Stimulated activated CD4-positive, alpha-beta T cell treated with anti-CD3 and anti-CD28 coated beads, Interleukin-2, amount 100 ng/mL, for 48 hours (primary cell): ENCODE data around the gene CCDC137.
"Not testable (repeated sequence)": the region's sequence is repeated elsewhere in the genome, so short reads cannot be mapped to it uniquely, and the experiment has no call there.

Experiments used
- DNase-seq, 2 donors: peaks; one replicate each; pipeline ENCODE4 v3.0.0-alpha.2; 2020

Gene CCDC137

GRCh38 chr17:81651692-81652091 lies 14.8 kb upstream of the CCDC137 start:
- no peak for DNase-seq

DNA sequence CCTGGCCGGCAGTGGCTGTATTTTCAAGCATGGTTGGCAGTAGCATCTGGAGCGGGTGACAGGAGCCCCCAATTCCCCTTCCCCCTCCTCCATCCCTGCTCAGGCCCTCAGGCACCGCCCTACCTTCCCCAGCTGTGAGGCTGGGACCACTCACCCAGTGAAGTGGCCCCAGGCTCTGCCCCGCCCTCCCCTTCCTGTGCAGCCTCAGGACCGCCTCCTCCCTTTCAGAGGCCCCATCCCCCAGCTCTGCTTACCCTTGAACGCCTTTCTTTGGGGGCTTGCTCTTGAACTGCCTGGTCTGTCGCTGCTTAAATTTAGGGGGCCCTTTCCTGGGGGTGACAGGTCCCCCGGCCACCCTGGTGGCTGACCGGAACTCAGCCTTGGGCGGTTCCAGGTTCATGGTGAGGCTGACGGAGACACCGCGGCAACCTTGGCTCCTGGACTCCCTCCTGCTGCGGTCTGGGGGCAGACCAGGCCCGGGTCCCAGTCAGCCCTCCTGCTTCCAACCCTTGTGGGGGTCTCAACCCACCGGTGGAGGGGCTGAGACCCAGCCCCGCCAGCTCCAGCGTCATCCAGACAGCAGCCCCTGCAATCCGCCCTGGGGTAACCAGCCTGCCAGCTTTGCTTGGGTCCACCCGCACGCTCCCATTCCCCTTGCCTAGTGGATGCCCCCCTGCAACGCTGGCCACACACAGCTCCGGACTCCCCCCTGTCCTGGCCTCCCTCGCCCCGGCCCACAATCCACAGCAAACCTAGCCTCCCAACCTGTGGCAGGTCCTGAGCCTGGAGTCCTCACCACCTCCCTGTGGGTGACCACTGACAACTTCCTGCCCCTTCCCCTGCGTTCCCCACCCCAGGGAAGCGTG lies 13.4 kb upstream of the CCDC137 start:
- DNase-seq, result no peak

GRCh38 chr17:81655378-81656117 lies 11.0 kb upstream of the CCDC137 start:
- no peak for DNase-seq

GRCh38 chr17:81656118-81656743 lies 10.3 kb upstream of the CCDC137 start, which contains the start of gene PDE6G:
TSS of gene PDE6G (minus strand) at chr17:81656542. CDS start at chr17:81653305, 3,237 bp downstream.
- no peak for DNase-seq

DNA sequence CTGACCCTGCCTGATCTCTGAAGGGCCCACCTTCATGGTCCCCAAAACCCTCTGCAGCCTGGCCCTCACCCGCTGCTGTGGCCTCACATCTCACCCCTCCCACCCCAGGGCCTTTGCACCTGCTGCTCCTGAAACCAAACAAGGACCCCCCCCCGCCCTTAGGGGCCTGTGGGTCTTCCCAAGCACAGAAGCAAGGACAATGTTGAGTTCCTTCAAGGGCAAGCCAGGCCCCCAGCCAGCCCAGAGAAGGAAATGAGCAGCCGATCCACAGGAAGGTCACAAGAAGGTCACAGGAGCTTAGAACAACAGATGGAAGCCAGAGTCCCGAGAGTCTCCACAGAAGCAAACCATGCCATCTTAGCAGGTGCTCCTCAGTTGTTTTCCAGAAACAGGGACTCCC lies 9.7 kb upstream of the CCDC137 start:
- DNase-seq, result no peak

DNA sequence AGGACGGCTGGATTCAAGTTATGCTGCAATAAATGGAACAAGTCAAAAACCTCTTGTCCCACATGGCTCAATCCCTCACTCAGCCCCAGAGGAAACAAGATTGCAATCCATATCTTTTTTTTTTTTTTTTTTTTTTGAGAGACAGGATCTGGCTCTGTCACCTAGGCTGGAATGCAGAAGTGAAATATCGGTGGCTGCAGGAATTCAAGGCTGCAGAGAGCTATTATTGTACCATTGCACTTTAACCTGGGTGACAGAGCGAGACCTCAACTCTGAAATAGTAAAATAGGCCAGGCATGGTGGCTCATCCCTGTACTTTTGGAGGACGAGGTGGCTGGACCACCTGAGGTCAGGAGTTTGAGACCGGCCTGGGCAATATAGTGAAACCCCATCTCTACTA lies 7.5 kb upstream of the CCDC137 start:
- no peak for DNase-seq

GRCh38 chr17:81660441-81660840 lies 6.1 kb upstream of the CCDC137 start:
- DNase-seq, result no peak

DNA sequence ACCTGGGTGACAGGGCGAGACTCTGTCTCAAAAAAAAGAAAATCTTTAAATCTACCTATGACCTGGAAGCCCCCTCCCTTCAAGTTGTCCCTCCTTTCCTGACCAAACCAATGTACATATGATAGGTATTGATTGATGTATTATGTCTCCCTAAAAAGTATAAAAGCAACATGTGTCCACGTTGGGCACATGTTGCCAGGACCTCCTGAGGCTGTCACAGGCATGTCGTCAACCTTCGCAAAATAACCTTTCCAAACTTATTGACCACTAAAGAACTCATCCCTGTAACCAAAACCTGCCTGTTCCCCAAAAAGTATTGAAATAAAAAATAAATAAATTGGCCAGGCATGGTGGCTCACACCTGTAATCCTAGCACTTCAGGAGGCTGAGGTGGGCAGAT lies 4.5 kb upstream of the CCDC137 start:
- DNase-seq, result no peak

DNA sequence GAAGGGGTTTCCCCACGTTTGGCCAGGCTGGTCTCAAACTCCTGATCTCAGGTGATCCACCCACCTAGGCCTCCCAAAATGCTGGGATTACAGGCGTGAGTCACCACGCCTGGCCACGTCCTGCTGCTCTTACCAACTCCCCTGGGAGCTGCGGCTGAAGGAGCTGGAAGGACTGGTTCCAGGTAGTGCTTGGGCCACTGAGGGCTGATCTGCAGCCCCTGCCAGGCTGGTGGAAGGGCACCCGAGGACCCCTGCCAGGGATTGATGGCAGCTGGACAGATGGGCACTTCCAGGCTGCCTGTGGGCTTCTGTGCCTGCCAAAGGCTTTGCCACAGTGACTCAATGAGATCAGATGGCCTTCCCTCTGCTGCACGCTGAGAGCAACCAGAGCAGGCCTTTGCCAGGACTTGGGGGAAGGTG lies 2.5 kb upstream of the CCDC137 start:
- no peak for DNase-seq

GRCh38 chr17:81665205-81666091 lies 1.1 kb upstream of the CCDC137 start:
- peak; percentile 51 for DNase-seq

- DNase-seq, result no peak
Observed at GRCh38 chr17:81666092-81666341, 520 bp upstream of the CCDC137 start.

DNA sequence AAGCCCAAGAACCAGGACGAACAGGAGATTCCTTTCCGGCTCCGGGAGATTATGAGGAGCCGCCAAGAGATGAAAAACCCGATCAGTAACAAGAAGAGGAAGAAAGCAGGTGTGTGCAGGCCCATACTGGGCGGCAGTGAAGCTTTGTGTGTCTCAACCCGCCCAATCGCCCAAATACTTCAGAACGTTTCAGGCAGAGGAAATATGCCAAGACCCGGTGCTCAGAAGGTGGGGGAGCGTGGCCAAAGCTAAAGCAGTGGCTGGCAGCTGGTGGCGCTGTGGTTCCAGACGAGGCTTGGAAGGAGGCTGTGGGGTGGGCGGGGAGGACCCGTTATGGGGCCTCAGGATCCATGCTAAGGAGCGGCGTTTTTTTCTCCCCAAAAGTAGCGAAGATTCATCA lies 1.2 kb downstream of the CCDC137 start:
- DNase-seq, result no peak

DNA sequence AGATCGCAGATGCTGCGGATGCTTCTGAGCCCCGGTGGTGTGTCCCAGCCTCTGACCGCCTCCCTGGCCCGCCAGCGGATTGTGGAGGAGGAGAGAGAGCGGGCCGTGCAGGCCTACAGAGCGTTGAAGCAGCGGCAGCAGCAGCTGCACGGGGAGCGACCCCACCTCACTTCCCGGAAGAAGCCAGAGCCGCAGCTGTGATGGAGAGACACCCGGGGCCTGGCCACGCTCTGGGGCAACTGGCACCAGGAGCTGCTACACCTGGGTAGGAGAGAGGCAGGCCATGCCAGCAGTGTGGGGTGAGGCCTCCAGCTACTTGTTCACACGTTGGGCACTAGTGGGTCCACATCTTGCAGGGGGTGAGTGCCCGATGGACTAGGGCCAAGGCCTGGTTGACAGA lies 6.0 kb downstream of the CCDC137 start:
- DNase-seq, result no peak

- no peak for DNase-seq
Observed at GRCh38 chr17:81672954-81673353, 6.4 kb downstream of the CCDC137 start.

GRCh38 chr17:81673561-81674258 lies 7.2 kb downstream of the CCDC137 start:
- DNase-seq, result no peak

DNA sequence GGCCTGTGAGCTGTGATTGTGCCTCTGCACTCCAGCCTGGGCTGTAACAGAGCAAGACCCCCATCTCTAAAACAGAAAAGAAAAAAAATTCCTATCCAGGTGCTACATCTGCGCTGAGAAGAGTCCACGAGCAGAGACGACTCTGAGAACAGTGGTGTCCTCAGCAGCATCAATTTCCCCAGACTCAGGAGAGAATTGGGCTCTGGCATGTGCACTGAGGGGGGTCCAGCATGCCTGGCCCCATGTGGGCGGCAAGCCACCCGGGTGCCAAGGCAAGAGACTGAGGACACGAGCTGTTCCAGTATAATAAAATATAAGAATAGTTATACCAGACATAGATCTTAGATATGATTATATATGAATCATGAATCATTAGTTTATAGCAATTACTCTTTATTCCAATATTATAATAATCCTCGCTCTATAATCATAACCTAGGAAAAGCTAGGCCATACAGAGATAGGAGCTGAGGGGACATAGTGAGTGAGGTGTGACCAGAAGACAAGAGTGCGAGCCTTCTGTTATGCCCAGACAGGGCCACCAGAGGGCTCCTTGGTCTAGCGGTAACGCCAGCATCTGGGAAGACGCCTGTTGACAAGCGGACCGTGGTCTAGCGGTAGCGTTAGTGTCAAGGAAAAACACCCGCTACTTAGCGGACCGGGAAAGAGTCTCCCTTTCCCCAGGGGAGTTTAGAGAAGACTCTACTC lies 9.1 kb downstream of the CCDC137 start:
- not testable (repeated sequence) for DNase-seq

DNA sequence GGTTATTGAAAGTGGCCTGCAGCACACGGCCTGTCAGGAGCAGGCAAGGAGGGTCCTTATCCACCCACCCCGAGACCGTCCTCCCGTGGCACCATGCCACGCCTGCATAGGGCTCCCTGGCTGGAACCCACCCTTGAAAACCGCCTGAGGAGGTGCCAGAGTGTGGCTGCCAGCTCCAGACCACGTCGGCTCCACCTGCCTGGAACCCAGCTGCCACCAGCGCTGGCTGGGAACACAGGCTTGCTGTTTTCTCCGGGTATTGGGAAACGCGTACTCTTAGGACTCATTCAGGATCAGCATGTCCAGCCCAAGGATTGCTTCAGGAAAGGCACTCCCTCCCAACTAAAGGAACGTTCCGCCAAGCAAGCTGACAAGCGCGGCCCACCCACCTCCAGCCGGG lies 10.4 kb downstream of the CCDC137 start:
- DNase-seq, result no peak

DNA sequence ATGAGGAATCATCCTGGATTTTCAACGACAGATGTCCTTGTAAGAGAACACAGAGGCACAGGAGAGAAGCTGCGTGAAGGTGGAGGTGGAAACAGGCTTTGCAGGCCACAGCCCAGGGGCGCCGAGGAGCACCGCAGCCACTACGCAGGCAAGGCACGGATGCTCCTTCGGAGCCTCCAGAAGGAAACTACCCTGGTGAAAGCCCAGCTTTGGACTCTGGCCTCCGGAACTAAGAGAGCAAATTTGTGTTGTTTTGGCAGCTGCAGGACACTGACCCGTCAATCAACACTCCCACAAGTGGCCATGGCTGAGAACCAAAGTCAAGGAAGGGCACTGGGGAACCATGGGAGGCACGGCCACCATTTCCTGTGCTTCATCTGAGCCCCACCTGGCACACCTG lies 13.6 kb downstream of the CCDC137 start:
- no peak for DNase-seq

GRCh38 chr17:81681672-81682071 lies 15.1 kb downstream of the CCDC137 start:
- no peak for DNase-seq

DNA sequence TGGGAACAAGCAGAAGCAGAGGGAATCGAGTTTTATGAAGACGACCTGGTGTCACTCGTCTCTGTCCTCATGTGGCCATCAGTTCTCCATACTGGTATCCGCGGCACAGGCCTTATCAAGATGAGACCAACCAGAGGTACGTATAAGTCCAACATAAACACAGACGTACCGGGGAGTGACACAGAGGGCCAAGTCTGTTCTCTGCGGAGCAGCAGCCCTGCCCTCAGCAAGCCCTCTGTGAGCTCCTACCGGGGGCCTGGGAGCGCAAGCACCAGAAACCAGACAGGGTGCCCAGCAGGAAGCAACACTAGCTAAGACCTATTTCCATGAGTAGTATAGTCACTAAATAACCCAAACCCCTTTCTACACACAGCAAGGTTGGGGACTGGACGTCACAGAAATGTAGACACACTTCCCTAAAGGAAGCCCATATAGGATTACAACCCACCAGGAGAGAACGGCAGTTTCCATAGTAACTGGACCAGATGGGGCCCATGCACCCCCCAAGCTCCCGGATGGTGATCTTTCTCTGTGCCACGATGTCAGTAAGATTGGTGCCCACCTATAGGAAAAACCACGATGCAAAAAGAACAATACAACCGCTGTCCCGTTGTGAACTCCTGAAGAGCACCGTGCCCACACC lies 16.1 kb downstream of the CCDC137 start:
- DNase-seq, result no peak

DNA sequence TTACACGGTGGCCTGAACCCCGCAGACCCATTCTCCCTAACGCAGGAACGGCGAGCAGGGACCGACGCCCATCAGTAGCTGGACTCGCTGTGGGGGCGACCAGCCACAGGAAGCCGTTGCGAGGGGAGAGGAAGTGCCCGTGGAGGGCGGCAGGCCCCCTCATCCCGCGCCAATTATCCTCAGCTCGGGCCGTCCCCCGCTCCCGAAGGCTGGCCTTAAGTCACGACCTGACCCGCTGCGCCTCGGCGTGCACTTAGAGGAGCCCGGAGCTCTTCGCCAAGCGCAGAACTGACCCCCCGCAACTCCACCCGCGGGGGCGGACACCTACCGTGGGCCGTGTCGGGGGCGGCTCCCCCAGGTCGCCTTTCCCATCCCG lies 16.7 kb downstream of the CCDC137 start:
- DNase-seq, result no peak
